Ovary (tissue), 9 donors: Measurements from ENCODE around the gene CCNE1. TPM values are rescaled to one million over a fixed set of nuclear protein-coding genes. Genes with fewer than 3 reads are reported as not detected.
A peak's percentile ranks its signal among the peaks of the same experiment; 100 is the strongest.

ENCODE experiments used
- DNase-seq, 5 donors: peaks; one replicate each; pipeline ENCODE4 v3.0.0-alpha.2; 2019 to 2020
- H3K27ac ChIP-seq, 2 donors: fragments of 200-600 bp; one replicate each; pipeline versions ENCODE4 v1.5.1 to v1.8.0; 2019 to 2022
- H3K27me3 ChIP-seq: fragments of 200-600 bp; one replicate; pipeline ENCODE4 v1.8.0; 2022
- H3K36me3 ChIP-seq: fragments of 200-600 bp; sonication (generic); one replicate; pipeline ENCODE4 v1.5.1; 2019
- H3K4me1 ChIP-seq: one replicate; pipeline ENCODE4 v1.8.1; 2013; ENCODE audit warnings: mild to moderate bottlenecking, moderate library complexity; ENCODE audit not compliant: insufficient read depth
- H3K4me3 ChIP-seq: fragments of 200-600 bp; sonication (generic); one replicate; pipeline ENCODE4 v1.5.1; 2017
- H3K9me3 ChIP-seq, 2 donors: fragments of 200-600 bp in 1 of 2; sonication (generic) in 1 of 2; one replicate each; pipeline versions ENCODE4 v1.5.1 to v1.8.1; 2013 to 2019; ENCODE audit warnings: mild to moderate bottlenecking in 1 of 2, moderate library complexity in 1 of 2
- EP300 ChIP-seq: sonication (generic); formaldehyde crosslinking; IDR thresholded peaks from one replicate; pipeline ENCODE4 v1.6.1; 2017; ENCODE audit warnings: antibody characterized with exemption
- POLR2A ChIP-seq: fragments of 450-650 bp; IDR thresholded peaks from one replicate; pipeline ENCODE4 v1.6.1; 2017; ENCODE audit warnings: antibody characterized with exemption, mild to moderate bottlenecking, moderate library complexity
- WGBS, 3 donors: extraction: QIAGEN DNeasy Blood & Tissue Kit in 1 of 3; methylation state at CpG; one replicate each; pipeline versions ENCODE4 v1.1.5 to v1.1.7; 2013 to 2017; 5-methylcytosine and 5-hydroxymethylcytosine counted together
- intact Hi-C, 4 donors: fragments of 100-400 bp; cut with DNase I; formaldehyde crosslinking; loops; one replicate each; pipeline versions ENCODE4 v1.11.0 to v1.15.1; 2022 to 2023
- polyA plus RNA-seq, 2 donors: library from polyadenylated mRNA; stranded (reverse); fragments of 200-250 nt in 1 of 2; fragments of 350-450 nt in 1 of 2; fragmentation: Illumina TruSeq in 1 of 2; extraction: RNeasy Lipid Tissue Mini Kit (QIAGEN cat#74804) in 1 of 2; gene quantifications; one replicate each; pipeline ENCODE4 v1.2.3, GENCODE V29; 2013 to 2014
- total RNA-seq, 7 donors: library from RNA; depleted of rRNA in 2 of 7; stranded (reverse); fragments of >200 nt in 2 of 7; fragmentation: NEBNext Ultra II Directional in 3 of 7; extraction: Animal tissue kit (Norgen Biotek cat#: 25700) in 3 of 7; gene quantifications; one replicate each; pipeline versions ENCODE4 v1.1.0 to v1.2.4, GENCODE V29; 2016 to 2023
- TF ChIP-seq, protein P1 (sequence below), 3 donors: fragments of 450-650 bp in 2 of 3; fragments of 200-600 bp in 1 of 3; IDR thresholded peaks; one replicate each; pipeline versions ENCODE4 v1.5.1 to v1.8.0; 2016 to 2022; ENCODE audit warnings: antibody characterized with exemption in 3 of 3, mild to moderate bottlenecking in 1 of 3
- donor health status: DM: no; HTN: no; CAD: no; lungs with moderate emphysema.
- donor health status: DM: no; HTN: no; CAD: no.
- donor health status: Bipolar disorder and iron deficiency.
- donor health status: DM: yes; HTN: yes; CAD: no.
- donor health status: DM: no; HTN: no; CAD: no.
- donor health status: DM: yes; HTN: yes; CAD: no.

Gene CCNE1
- total and polyA plus RNA-seq, 9 donors, result 0.36 to 2.7 (median 0.98) TPM

DNA sequence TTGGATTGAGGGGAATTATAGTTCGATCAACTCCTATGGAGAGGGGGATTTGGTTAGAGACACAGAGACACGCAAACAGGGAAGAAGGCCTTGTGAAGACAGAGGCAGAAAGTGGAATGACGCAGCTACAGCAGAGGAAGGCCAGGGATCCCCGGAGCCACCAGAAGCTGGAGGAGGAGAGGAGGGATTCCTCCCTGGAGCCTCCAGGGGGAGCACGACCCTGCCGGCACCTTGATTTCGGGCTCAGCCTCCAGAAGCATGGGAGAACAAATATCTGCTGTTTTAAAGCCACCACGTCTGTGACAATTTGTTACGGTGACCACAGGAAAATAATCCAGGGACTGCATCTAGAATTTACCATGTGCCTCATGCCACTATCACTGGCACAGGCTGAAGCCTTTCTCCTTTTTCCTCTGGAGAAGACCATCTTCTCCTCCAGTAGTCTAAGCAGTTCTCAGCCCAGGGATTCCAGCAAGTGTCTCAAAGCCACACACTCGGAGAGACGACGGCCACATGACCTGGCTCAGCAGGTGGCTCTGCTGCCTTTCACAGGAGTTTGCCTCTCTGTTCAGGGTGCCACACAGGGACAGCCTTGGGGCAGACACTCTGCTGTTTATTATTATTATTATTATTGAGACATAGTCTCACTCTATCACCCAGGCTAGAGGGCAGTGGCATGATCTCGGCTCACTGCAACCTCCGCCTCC, 39.9 kb upstream of the CCNE1 start:
- Histone ChIP-seq H3K4me1 (no peaks in the 10 kb centered on the region), H3K36me3 (no peaks in the 10 kb centered on the region), H3K9me3 (no peaks in the 10 kb centered on the region), H3K27ac (no peak overlapping the region), H3K27me3 (no peaks in the 10 kb centered on the region), H3K4me3 (no peak overlapping the region)
- 20 to 26% (median 21%) methylated on average over 14 of the region's 14 CpGs for WGBS, 3 donors
- peak in 4 of 5 donors; percentile 15 to 59 (median 29) for DNase-seq
- TF ChIP-seq, protein P1, sequence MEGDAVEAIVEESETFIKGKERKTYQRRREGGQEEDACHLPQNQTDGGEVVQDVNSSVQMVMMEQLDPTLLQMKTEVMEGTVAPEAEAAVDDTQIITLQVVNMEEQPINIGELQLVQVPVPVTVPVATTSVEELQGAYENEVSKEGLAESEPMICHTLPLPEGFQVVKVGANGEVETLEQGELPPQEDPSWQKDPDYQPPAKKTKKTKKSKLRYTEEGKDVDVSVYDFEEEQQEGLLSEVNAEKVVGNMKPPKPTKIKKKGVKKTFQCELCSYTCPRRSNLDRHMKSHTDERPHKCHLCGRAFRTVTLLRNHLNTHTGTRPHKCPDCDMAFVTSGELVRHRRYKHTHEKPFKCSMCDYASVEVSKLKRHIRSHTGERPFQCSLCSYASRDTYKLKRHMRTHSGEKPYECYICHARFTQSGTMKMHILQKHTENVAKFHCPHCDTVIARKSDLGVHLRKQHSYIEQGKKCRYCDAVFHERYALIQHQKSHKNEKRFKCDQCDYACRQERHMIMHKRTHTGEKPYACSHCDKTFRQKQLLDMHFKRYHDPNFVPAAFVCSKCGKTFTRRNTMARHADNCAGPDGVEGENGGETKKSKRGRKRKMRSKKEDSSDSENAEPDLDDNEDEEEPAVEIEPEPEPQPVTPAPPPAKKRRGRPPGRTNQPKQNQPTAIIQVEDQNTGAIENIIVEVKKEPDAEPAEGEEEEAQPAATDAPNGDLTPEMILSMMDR (IDR thresholded peaks at IDR 0.05), result no peak
- TF ChIP-seq POLR2A, result no peak
- no peak for TF ChIP-seq EP300
- intact Hi-C loops, result loop anchor here in 2 of 4 donors (5.0 kb wide), 1 partner anchor 100 kb away; no protein-coding TSS in a partner anchor

GRCh38 chr19:29772696-29773095, 39.1 kb upstream of the CCNE1 start:
- no peaks in the 10 kb centered on the region for H3K36me3 ChIP-seq
- H3K4me1 ChIP-seq, result no peaks in the 10 kb centered on the region
- intact Hi-C loops, result loop anchor here in 2 of 4 donors (5.0 kb wide), 1 partner anchor 100 kb away; no protein-coding TSS in a partner anchor
- 77 to 81% (median 78%) methylated on average over 6 of the region's 6 CpGs for WGBS, 3 donors
- no peaks in the 10 kb centered on the region for H3K9me3 ChIP-seq
- TF ChIP-seq, protein P1 (IDR thresholded peaks at IDR 0.05), result no peak
- TF ChIP-seq POLR2A (no peak), EP300 (no peak)
- H3K27me3 ChIP-seq, result no peaks in the 10 kb centered on the region
- DNase-seq, result no peak
- no peak overlapping the region for H3K4me3 ChIP-seq
- H3K27ac ChIP-seq, result no peak overlapping the region

DNA sequence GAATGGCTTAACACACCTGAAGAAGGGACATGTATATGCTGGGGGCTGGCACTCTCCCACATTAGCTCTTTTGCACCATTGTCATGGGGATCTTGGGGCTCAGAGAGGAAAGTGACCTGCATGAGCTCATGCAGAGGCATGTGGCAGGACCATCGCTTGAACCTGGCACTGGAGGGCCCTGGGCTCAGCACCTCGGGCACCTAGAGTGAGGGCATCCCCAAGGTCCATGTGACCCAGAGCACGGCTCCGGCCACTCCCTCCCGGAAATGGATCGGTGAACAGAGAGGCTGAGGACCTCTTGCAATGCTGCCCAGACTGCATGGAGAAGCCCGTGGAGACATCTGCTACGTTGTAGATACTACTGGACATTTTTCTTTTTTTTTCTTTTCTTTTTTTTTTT, 38.6 kb upstream of the CCNE1 start:
- H3K27me3 ChIP-seq, result no peaks in the 10 kb centered on the region
- no peak for DNase-seq
- 81 to 83% (median 83%) methylated on average over 8 of the region's 8 CpGs for WGBS, 3 donors
- H3K27ac ChIP-seq, result no peak overlapping the region
- no peaks in the 10 kb centered on the region for H3K9me3 ChIP-seq
- intact Hi-C loops, result loop anchor here in 2 of 4 donors (5.0 kb wide), 1 partner anchor 99 kb away; no protein-coding TSS in a partner anchor
- no peaks in the 10 kb centered on the region for H3K36me3 ChIP-seq
- no peaks in the 10 kb centered on the region for H3K4me1 ChIP-seq
- TF ChIP-seq, protein P1 (IDR thresholded peaks at IDR 0.05), result no peak
- TF ChIP-seq EP300, result no peak
- H3K4me3 ChIP-seq, result no peak overlapping the region

DNA sequence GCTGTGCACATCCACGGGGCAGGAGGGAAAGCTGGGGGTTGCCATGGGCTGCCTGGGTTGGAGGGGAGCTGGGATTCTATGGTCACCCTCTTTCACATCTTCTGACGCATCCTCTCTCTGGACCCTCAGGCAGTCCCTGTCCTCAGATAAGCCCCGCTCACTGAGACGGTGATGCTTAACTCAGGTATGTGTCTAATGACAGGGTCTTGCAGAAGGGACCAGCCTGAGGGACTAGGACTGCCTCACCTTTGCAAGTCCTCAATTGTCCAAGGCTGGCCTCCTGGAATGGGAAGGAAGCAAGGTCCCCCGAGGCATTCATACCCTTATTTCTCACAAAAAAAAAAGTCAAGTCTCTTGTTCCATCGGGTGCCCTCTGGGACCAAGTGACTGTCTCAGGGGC, 37.7 kb upstream of the CCNE1 start:
- no peaks in the 10 kb centered on the region for H3K27me3 ChIP-seq
- no peaks in the 10 kb centered on the region for H3K9me3 ChIP-seq
- H3K27ac ChIP-seq, result no peak overlapping the region
- H3K4me3 ChIP-seq, result no peak overlapping the region
- TF ChIP-seq, protein P1 (IDR thresholded peaks at IDR 0.05), result no peak
- no peak for TF ChIP-seq POLR2A
- TF ChIP-seq EP300, result no peak
- 90 to 96% (median 90%) methylated on average over 6 of the region's 6 CpGs for WGBS, 3 donors
- no peaks in the 10 kb centered on the region for H3K4me1 ChIP-seq
- intact Hi-C loops, result loop anchor here in 2 of 4 donors (5.0 kb wide), 1 partner anchor 98 kb away; no protein-coding TSS in a partner anchor
- DNase-seq, result no peak
- H3K36me3 ChIP-seq, result no peaks in the 10 kb centered on the region
